ENCODE measurements around the gene A4GALT. TPM values are rescaled to one million over a fixed set of nuclear protein-coding genes. Genes with fewer than 3 reads are reported as not detected.

A4GALT gene
- total RNA-seq, 1 donor from 2014 or later = 8.7 TPM

GRCh38 chr22:42649246-42650099 is 71.2 kb downstream of the A4GALT start, which contains the start of gene CYB5R3:
TSS of gene CYB5R3 (minus strand) at chr22:42649392. CDS start at chr22:42649315, 77 bp downstream.
- peak; percentile 77 for DNase-seq (ENCODE audit: low spot score)

DNA sequence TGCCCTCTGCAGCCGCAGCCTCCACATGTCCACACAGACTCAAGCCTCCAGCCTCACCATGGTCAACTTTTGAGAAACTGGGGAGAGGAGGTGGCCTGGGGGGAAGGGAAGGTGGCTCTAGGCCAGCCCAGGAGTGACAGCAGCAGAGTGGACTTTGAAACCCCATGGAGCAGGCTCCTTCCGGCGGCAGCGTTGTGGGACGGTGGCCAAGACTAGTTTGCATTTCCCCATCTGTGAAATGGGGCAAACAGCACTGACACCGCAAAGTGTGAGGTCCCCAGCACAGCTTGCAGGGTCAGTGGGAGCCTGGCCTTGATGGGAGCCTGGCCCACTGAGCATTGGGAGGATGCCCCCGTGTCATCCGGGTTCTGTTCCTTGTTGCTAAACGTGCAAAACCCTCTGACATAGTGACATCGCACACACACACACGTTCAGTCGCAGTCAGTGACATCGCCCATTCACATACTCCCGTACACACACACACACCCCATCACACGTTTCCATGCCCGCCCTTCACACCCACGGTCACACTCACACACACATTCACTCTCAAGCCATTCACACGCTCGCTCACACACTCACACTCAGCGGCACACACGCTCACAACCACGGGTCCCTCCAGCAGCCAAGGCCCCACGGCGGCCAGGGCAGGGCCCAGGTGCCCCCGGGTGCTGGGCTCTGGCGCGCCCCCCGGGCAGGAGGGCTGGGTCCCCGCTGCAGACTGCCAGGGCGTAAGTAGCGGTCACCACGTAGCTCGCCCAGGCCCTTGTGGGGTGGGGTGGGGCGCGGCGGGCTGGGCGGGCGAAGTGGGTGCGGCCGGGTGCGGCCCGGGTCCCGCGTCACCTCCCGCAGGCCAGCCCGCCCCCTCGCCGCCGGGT is 72.1 kb downstream of the A4GALT start:
- peak; percentile 84 for DNase-seq (ENCODE audit: low spot score)

- DNase-seq (ENCODE audit: low spot score) = no peak
Observed at GRCh38 chr22:42648017-42648367, 72.7 kb downstream of the A4GALT start.

GRCh38 chr22:42646569-42647525 is 73.8 kb downstream of the A4GALT start:
- peak; percentile 74 for DNase-seq (ENCODE audit: low spot score)

GRCh38 chr22:42645938-42646568 is 74.6 kb downstream of the A4GALT start:
- DNase-seq (ENCODE audit: low spot score) = no peak

- no peak for DNase-seq (ENCODE audit: low spot score)
Observed at GRCh38 chr22:42645341-42645937, 75.2 kb downstream of the A4GALT start.

- DNase-seq (ENCODE audit: low spot score) = no peak
Observed at GRCh38 chr22:42644422-42645340, 76.0 kb downstream of the A4GALT start.

DNA sequence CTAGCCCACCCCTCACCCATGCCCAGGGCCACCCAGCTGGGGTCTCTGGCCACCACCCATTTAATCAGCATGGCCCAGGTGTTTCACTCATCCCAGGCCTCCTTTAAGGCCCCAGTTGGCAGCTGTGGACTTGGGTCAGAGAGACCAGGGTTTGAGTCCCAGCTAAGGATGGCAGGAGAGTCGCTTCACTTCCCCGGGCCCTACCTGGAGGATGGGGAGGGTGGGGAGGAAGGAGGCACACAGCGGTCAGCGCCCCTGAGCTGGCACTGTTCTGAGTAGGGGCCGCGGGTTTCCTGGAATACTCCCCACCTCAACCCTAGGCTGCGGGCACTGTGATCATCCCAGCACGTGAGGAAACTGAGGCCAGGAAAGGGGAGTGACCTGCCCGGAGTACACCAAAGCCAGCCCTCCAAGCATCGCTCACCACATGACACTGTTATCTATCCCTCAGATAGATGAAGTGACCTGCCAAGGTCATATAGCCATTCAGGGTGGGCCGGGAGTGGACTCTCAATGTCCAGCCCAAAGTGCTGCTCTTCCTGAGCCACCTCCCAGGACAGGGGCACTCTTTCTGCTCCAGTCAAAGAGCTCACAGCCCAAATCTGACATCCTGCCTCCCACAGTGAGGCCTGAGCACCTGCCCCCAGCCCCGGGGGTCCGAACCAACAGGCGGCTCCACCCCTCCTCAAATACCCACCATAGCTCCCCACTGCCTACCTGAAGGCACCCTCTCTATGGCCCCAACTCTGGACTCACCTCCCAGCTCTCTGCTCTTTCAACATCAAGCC is 76.8 kb downstream of the A4GALT start:
- DNase-seq (ENCODE audit: low spot score) = no peak

GRCh38 chr22:42642806-42643633 is 77.7 kb downstream of the A4GALT start:
- DNase-seq (ENCODE audit: low spot score) = no peak

Other genes starting within 250 kb of the A4GALT start
- 38.1 TPM for gene RRP7A, start 201.1 kb downstream of the A4GALT start, total RNA-seq
- gene SERHL2, start 166.9 kb downstream of the A4GALT start, total RNA-seq = 2.9 TPM
- gene POLDIP3, start 106.0 kb downstream of the A4GALT start, total RNA-seq = 75.8 TPM
- 1.7 TPM for gene ATP5MGL, start 80.3 kb downstream of the A4GALT start, total RNA-seq
- 240 TPM for gene CYB5R3, start 71.5 kb downstream of the A4GALT start, total RNA-seq
- 49.8 TPM for gene ARFGAP3, start 136.4 kb upstream of the A4GALT start, total RNA-seq